HuH-7 (cell line): ENCODE results near the gene LGSN.
"Not testable (repeated sequence)": the region's sequence is repeated elsewhere in the genome, so short reads cannot be mapped to it uniquely, and the experiment has no call there.

Experiments used
- DNase-seq: peaks from one replicate; pipeline ENCODE4 v3.0.0; 2011; ENCODE audit warnings: low spot score

The LGSN gene

GRCh38 chr6:63319939-63320338 is at the start of gene LGSN:
TSS of gene LGSN (minus strand) at chr6:63319983. CDS start at chr6:63319943, 40 bp downstream.
- no peak for DNase-seq

- DNase-seq, result no peak
Observed at GRCh38 chr6:63368347-63368746, 48.6 kb upstream of the LGSN start.

GRCh38 chr6:63362500-63363120 is 42.8 kb upstream of the LGSN start:
- DNase-seq, result not testable (repeated sequence)

GRCh38 chr6:63357384-63357783 is 37.6 kb upstream of the LGSN start:
- not testable (repeated sequence) for DNase-seq

- no peak for DNase-seq
Observed at GRCh38 chr6:63355632-63356031, 35.8 kb upstream of the LGSN start.

GRCh38 chr6:63353286-63353630 is 33.5 kb upstream of the LGSN start:
- DNase-seq, result peak; percentile 26

- no peak for DNase-seq
Observed at GRCh38 chr6:63352544-63353285, 32.9 kb upstream of the LGSN start.

GRCh38 chr6:63352069-63352543 is 32.3 kb upstream of the LGSN start:
- DNase-seq, result no peak

GRCh38 chr6:63349401-63349800 is 29.6 kb upstream of the LGSN start:
- no peak for DNase-seq

GRCh38 chr6:63348836-63349235 is 29.1 kb upstream of the LGSN start:
- DNase-seq, result no peak

GRCh38 chr6:63347599-63347998 is 27.8 kb upstream of the LGSN start:
- DNase-seq, result no peak

GRCh38 chr6:63346217-63346835 is 26.5 kb upstream of the LGSN start:
- no peak for DNase-seq

- DNase-seq, result no peak
Observed at GRCh38 chr6:63340351-63340750, 20.6 kb upstream of the LGSN start.

GRCh38 chr6:63334652-63335051 is 14.9 kb upstream of the LGSN start:
- DNase-seq, result not testable (repeated sequence)

GRCh38 chr6:63333440-63333839 is 13.7 kb upstream of the LGSN start:
- no peak for DNase-seq

- not testable (repeated sequence) for DNase-seq
Observed at GRCh38 chr6:63326630-63327029, 6.8 kb upstream of the LGSN start.

GRCh38 chr6:63322981-63323380 is 3.2 kb upstream of the LGSN start:
- no peak for DNase-seq

- DNase-seq, result no peak
Observed at GRCh38 chr6:63321821-63322220, 2.0 kb upstream of the LGSN start.

- DNase-seq, result no peak
Observed at GRCh38 chr6:63317641-63318040, 2.1 kb downstream of the LGSN start.

GRCh38 chr6:63316113-63316512 is 3.7 kb downstream of the LGSN start:
- no peak for DNase-seq

GRCh38 chr6:63313111-63313510 is 6.7 kb downstream of the LGSN start:
- no peak for DNase-seq

- peak; percentile 28 for DNase-seq
Observed at GRCh38 chr6:63307581-63308246, 12.1 kb downstream of the LGSN start.

GRCh38 chr6:63306420-63306819 is 13.4 kb downstream of the LGSN start:
- DNase-seq, result no peak
